Caco-2 (cell line): ENCODE measurements around the gene ZSWIM5. TPM values are rescaled to one million over a fixed set of nuclear protein-coding genes. Genes with fewer than 3 reads are reported as not detected.

Experiments
- BruUV-seq: library from RNA; stranded (reverse); fragments of 400-500 nt; replicated peaks from 2 replicates; lab custom pipeline; 2021; lab: Mats Ljungman, UMichigan
- CTCF ChIA-PET: fragments of 300-600 bp; sonication (Branson Sonifier 250); formaldehyde crosslinking; loops from one replicate; lab custom pipeline; 2022; ENCODE audit warnings: antibody characterized with exemption; lab: Charles Lee
- POLR2A ChIA-PET: fragments of 300-600 bp; sonication (Branson Sonifier 250); formaldehyde crosslinking; loops from one replicate; lab custom pipeline; 2022; ENCODE audit warnings: antibody characterized with exemption; lab: Charles Lee
- DNase-seq, 2 experiments: peaks; one replicate each; pipeline versions ENCODE4 v3.0.0 to v3.0.0-alpha.2; 2020 to 2022
- H3K27me3 ChIP-seq: replicated peaks from 2 replicates; pipeline ENCODE4 v1.6.0; 2011; ENCODE audit warnings: low read length; ENCODE audit not compliant: control insufficient read depth, insufficient read depth
- H3K36me3 ChIP-seq: 2 replicates; pipeline ENCODE4 v1.5.1; 2011; ENCODE audit warnings: low read length; ENCODE audit not compliant: control insufficient read depth, insufficient read depth
- H3K4me1 ChIP-seq: fragments of 250-450 bp; sonication (Bioruptor Pico); 2 replicates; pipeline ENCODE4 v1.5.1; 2020; ENCODE audit warnings: mild to moderate bottlenecking
- H3K4me3 ChIP-seq: 2 replicates; pipeline ENCODE4 v1.5.1; 2011; ENCODE audit warnings: low read depth, mild to moderate bottlenecking, control low read depth, low read length
- H3K9me3 ChIP-seq: fragments of 250-450 bp; sonication (Bioruptor Pico); 2 replicates; pipeline ENCODE4 v1.5.1; 2020; ENCODE audit warnings: mild to moderate bottlenecking, moderate library complexity
- H3K27ac Mint-ChIP-seq: one replicate; pipeline ENCODE4 v1.8.0; 2022; ENCODE audit warnings: mixed read lengths; ENCODE audit not compliant: unreplicated experiment
- H3K27me3 Mint-ChIP-seq: one replicate; pipeline ENCODE4 v1.8.0; 2022; ENCODE audit warnings: mixed read lengths; ENCODE audit not compliant: insufficient read depth, unreplicated experiment
- H3K36me3 Mint-ChIP-seq: one replicate; pipeline ENCODE4 v1.8.0; 2022; ENCODE audit warnings: mild to moderate bottlenecking, mixed read lengths; ENCODE audit not compliant: insufficient read depth, unreplicated experiment
- H3K4me1 Mint-ChIP-seq: one replicate; pipeline ENCODE4 v1.8.0; 2022; ENCODE audit warnings: low read depth, mixed read lengths; ENCODE audit not compliant: unreplicated experiment
- H3K4me3 Mint-ChIP-seq: one replicate; pipeline ENCODE4 v1.8.0; 2022; ENCODE audit warnings: mild to moderate bottlenecking, moderate library complexity, mixed read lengths; ENCODE audit not compliant: unreplicated experiment
- H3K9me3 Mint-ChIP-seq: one replicate; pipeline ENCODE4 v1.8.0; 2022; ENCODE audit warnings: mixed read lengths; ENCODE audit not compliant: unreplicated experiment
- CTCF ChIP-seq, 2 experiments: fragments of 200-600 bp in 1 of 2; IDR thresholded peaks; 1 replicate in 1 of 2; 2 replicates in 1 of 2; pipeline versions ENCODE4 v1.5.1 to v1.8.0; 2011 to 2022; ENCODE audit warnings: antibody characterized with exemption in 1 of 2, control low read depth in 1 of 2, inconsistent platforms in 1 of 2, low read depth in 1 of 2, low read length in 1 of 2, mild to moderate bottlenecking in 1 of 2, moderate library complexity in 1 of 2; ENCODE audit not compliant: insufficient read depth in 1 of 2, severe bottlenecking in 1 of 2, unreplicated experiment in 1 of 2
- intact Hi-C: fragments of 100-400 bp; cut with micrococcal nuclease; formaldehyde crosslinking; loops from one replicate; pipeline ENCODE4 v1.10.0; 2022; ENCODE audit not compliant: unreplicated experiment
- total RNA-seq: library from RNA; stranded (reverse); gene quantifications from 2 replicates; pipeline ENCODE4 v1.2.3, GENCODE V29; 2022

ZSWIM5 gene
- total RNA-seq, 1 experiment from 2014 or later = 0.54 TPM

- ChIA-PET POLR2A (no interaction called here), CTCF (no interaction called here)
- H3K4me1 Mint-ChIP-seq = no peaks in the 10 kb centered on the region
Observed at GRCh38 chr1:45198185-45198584, 8.2 kb downstream of the ZSWIM5 start.

GRCh38 chr1:45196863-45197262 is 9.5 kb downstream of the ZSWIM5 start:
- no peak for TF ChIP-seq CTCF (IDR thresholded peaks at IDR 0.05; ENCODE audit: insufficient read depth in 1 of 2, low read depth in 1 of 2, low read length in 1 of 2, severe bottlenecking in 1 of 2, unreplicated experiment in 1 of 2)
- Histone ChIP-seq H3K9me3 (0 out of 2 replicates have a peak, but pooled peaks cover 4% of the 10 kb centered on the region), H3K4me3 (no peak overlapping the region), H3K36me3 (no peaks in the 10 kb centered on the region), H3K27me3 (no peaks in the 10 kb centered on the region), H3K4me1 (no peaks in the 10 kb centered on the region)
- no peaks in the 10 kb centered on the region for H3K36me3 Mint-ChIP-seq
- no peaks in the 10 kb centered on the region for H3K9me3 Mint-ChIP-seq
- no peak for DNase-seq
- CTCF ChIA-PET = no interaction called here
- POLR2A ChIA-PET = no interaction called here
- no peak overlapping the region for H3K4me3 Mint-ChIP-seq
- intact Hi-C loops = no loop called here
- BruUV-seq = no TSS peak
- no peak overlapping the region for H3K27ac Mint-ChIP-seq
- H3K27me3 Mint-ChIP-seq = no peaks in the 10 kb centered on the region
- no peaks in the 10 kb centered on the region for H3K4me1 Mint-ChIP-seq

More at GRCh38 chr1:45198185-45198584, 8.2 kb downstream of the ZSWIM5 start:
- intact Hi-C loops = no loop called here
- Histone ChIP-seq H3K9me3 (no peaks in the 10 kb centered on the region), H3K4me1 (no peaks in the 10 kb centered on the region), H3K4me3 (no peak overlapping the region), H3K36me3 (no peaks in the 10 kb centered on the region), H3K27me3 (no peaks in the 10 kb centered on the region)
- TF ChIP-seq CTCF (IDR thresholded peaks at IDR 0.05; ENCODE audit: insufficient read depth in 1 of 2, low read depth in 1 of 2, low read length in 1 of 2, severe bottlenecking in 1 of 2, unreplicated experiment in 1 of 2) = no peak
- no peaks in the 10 kb centered on the region for H3K9me3 Mint-ChIP-seq
- peaks cover 1% of the 10 kb centered on the region for H3K27me3 Mint-ChIP-seq
- no peak for DNase-seq
- no peak overlapping the region for H3K4me3 Mint-ChIP-seq
- no peaks in the 10 kb centered on the region for H3K36me3 Mint-ChIP-seq
- no peak overlapping the region for H3K27ac Mint-ChIP-seq
- BruUV-seq = no TSS peak

DNA sequence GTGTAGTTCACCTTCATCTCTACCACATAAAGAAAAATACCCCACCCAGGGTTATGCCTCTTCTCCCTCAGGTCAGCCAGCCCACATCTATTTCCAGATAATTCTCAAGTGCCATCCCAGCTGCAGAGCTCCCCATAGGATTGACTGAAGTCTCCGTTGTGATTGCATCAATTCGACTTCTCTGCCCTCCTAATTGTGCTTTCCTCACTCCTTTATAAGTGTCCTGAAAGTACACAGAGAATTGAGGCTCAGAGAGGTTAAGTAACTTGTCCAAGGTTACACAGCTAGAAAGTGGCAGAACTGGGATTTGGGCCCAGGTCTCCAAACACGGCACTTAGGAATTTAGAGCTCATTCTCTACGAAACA is 15.0 kb downstream of the ZSWIM5 start:
- no peaks in the 10 kb centered on the region for H3K36me3 Mint-ChIP-seq
- H3K27me3 ChIP-seq = no peaks in the 10 kb centered on the region
- CTCF ChIA-PET = interaction anchor here (0.6 kb wide), 2 partner anchors 113 to 187 kb away, joined by 3 to 5 read pairs; no protein-coding TSS in a partner anchor
- peak overlapping the region; percentile 33 for H3K4me3 ChIP-seq
- no peaks in the 10 kb centered on the region for H3K4me1 Mint-ChIP-seq
- DNase-seq = no peak
- no peak for TF ChIP-seq CTCF (IDR thresholded peaks at IDR 0.05; ENCODE audit: insufficient read depth in 1 of 2, low read depth in 1 of 2, low read length in 1 of 2, severe bottlenecking in 1 of 2, unreplicated experiment in 1 of 2)
- peaks cover 3% of the 10 kb centered on the region; the same call in 1 of the 2 replicates for H3K4me1 ChIP-seq
- no TSS peak for BruUV-seq
- H3K27ac Mint-ChIP-seq = peak overlapping the region; percentile 72
- H3K9me3 Mint-ChIP-seq = no peaks in the 10 kb centered on the region
- POLR2A ChIA-PET = interaction anchor here (0.5 to 0.8 kb wide), 3 partner anchors 15 to 1026 kb away, joined by 3 to 5 read pairs (median 3); no protein-coding TSS in a partner anchor
- no peaks in the 10 kb centered on the region for H3K36me3 ChIP-seq
- peak overlapping the region; percentile 79 for H3K4me3 Mint-ChIP-seq
- H3K9me3 ChIP-seq = 0 out of 2 replicates have a peak, but pooled peaks cover 4% of the 10 kb centered on the region
- intact Hi-C loops = no loop called here
- no peaks in the 10 kb centered on the region for H3K27me3 Mint-ChIP-seq
